Measurements from ENCODE around the gene TYW5. TPM values are rescaled to one million over a fixed set of nuclear protein-coding genes. Genes with fewer than 3 reads are reported as not detected.
A peak's percentile ranks its signal among the peaks of the same experiment; 100 is the strongest.
"Not testable (repeated sequence)": the region's sequence is repeated elsewhere in the genome, so short reads cannot be mapped to it uniquely, and the experiment has no call there.

TYW5 gene
- total and polyA plus RNA-seq, 2 donors = 3.4 to 22.4 TPM

DNA sequence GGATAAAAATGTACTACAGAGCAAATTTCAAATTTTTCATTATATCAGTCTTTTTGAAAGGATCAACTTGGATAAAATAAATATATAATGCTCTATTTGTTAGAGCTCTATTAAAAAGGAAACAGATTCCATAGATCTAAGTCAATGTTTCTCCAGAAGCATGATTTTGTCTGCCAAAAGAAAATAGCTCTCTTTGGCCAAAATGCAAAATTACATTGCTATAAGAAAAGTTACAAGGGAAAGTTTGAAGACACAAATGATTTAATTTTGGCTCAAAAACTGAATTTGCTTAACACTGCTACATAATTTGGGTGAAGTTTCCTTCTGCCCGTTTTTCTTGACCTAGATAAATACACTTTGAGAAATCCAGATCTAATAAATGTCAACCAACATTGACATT is 28.5 kb downstream of the TYW5 start:
- no peak overlapping the region for H3K4me3 ChIP-seq (ENCODE audit: low read depth, low read length)
- WGBS = 39% methylated on average over 1 of the region's 1 CpG
- no peak overlapping the region for H3K27ac ChIP-seq (ENCODE audit: low read depth)
- no peak for DNase-seq (ENCODE audit: extremely low spot score)
- H3K4me1 ChIP-seq (ENCODE audit: insufficient read depth) = no peaks in the 10 kb centered on the region
- H3K36me3 ChIP-seq (ENCODE audit: insufficient read depth) = peaks cover 2% of the 10 kb centered on the region

DNA sequence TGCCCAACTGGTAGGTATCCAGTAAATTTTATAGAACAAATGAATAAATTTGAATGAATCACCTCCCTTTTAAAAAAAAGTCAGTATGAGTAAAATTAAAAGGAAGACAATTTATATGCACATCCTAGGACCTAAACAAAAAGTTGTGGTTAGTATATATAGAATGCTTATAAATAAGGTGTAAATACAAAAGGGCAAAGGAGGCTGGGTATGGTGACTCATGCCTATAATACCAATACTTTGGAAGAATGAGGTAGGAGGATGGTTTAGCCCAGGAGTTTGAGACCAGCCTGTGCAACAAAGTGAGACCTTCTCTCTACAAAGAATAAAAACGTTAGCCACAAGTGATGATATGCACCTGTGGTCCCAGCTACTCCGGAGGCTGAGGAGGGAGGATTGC is 31.4 kb downstream of the TYW5 start:
- DNase-seq (ENCODE audit: extremely low spot score) = no peak
- 74% methylated on average over 2 of the region's 2 CpGs for WGBS
- H3K27ac ChIP-seq (ENCODE audit: low read depth) = no peak overlapping the region
- no peak overlapping the region for H3K4me3 ChIP-seq (ENCODE audit: low read depth, low read length)
- H3K4me1 ChIP-seq (ENCODE audit: insufficient read depth) = no peaks in the 10 kb centered on the region
- peaks cover 2% of the 10 kb centered on the region for H3K36me3 ChIP-seq (ENCODE audit: insufficient read depth)

DNA sequence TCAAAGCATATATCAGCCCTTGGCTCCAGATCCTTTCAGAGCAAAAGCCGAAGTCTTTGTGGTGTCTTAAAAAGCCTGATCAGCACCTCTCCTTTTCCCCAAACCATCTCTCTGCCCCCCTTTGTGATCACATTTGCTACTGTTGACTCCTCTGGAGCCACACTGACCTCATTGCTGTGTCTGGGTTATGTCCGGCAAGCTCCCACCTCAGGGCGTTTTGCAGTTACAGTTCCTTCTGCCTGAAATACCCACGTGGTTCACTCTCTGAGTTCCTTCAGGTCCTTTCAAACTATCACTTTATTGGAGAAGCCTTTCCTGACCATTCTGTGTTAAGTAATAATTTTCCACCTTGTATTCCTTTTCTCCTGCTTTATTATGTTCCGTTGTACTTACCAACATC is 32.4 kb downstream of the TYW5 start:
- peaks cover 2% of the 10 kb centered on the region for H3K36me3 ChIP-seq (ENCODE audit: insufficient read depth)
- no peak for DNase-seq (ENCODE audit: extremely low spot score)
- no peak overlapping the region for H3K27ac ChIP-seq (ENCODE audit: low read depth)
- no peak overlapping the region for H3K4me3 ChIP-seq (ENCODE audit: low read depth, low read length)
- H3K4me1 ChIP-seq (ENCODE audit: insufficient read depth) = no peaks in the 10 kb centered on the region
- WGBS = 61% methylated on average over 5 of the region's 5 CpGs

DNA sequence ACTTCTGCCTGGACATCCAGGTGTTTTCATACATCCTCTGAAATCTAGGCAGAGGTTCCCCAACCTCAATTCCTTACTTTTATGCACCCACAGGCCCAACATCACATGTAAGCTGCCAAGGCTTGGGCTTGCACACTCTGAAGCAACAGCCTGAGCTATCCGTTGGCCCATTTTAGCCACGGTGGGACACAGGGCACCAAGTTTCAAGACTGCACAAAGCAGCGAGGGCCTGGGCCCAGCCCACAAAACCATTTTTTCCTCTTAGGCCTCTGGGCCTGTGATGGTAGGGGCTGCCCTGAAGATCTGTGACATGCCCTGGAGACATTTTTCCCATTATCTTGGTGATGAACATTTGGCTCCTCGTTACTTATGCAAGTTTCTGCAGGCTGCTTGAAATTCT is 38.3 kb downstream of the TYW5 start:
- Histone ChIP-seq H3K27ac (ENCODE audit: low read depth) (no peak overlapping the region), H3K4me1 (ENCODE audit: insufficient read depth) (no peaks in the 10 kb centered on the region), H3K4me3 (ENCODE audit: low read depth, low read length) (no peak overlapping the region), H3K36me3 (ENCODE audit: insufficient read depth) (no peaks in the 10 kb centered on the region)
- DNase-seq (ENCODE audit: extremely low spot score) = no peak
- WGBS = 84% methylated on average over 4 of the region's 4 CpGs

DNA sequence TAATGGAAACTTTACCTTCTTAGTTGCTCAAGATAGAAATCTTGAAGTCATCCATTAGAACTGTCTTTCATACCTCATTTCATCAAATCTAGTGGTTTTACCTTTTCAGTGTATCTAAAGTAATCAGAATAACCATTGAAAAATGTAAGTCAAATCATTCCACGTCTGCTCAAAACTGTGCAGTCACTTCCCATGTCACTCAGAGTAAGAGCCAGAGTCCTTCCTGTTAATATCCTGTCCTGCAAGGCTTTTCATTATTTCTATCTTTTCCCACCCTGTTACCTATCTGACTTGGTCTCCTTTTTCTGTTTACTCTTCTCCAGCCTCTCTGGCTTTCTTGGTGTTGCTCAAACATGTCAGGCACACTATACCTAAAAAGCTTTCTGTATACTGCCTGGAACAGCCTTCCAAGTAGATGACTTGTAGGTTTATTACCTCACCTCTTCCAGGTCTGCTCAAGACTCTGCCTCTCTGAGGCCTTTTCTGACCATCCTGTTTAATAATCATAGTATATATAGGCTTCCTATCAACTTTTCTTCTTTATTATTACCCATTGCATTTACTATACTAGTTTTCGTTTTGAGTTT is 40.8 kb downstream of the TYW5 start:
- 69% methylated on average over 2 of the region's 2 CpGs for WGBS
- Histone ChIP-seq H3K4me3 (ENCODE audit: low read depth, low read length) (no peak overlapping the region), H3K4me1 (ENCODE audit: insufficient read depth) (peaks cover 1% of the 10 kb centered on the region), H3K36me3 (ENCODE audit: insufficient read depth) (no peaks in the 10 kb centered on the region), H3K27ac (ENCODE audit: low read depth) (no peak overlapping the region)
- DNase-seq (ENCODE audit: extremely low spot score) = no peak

DNA sequence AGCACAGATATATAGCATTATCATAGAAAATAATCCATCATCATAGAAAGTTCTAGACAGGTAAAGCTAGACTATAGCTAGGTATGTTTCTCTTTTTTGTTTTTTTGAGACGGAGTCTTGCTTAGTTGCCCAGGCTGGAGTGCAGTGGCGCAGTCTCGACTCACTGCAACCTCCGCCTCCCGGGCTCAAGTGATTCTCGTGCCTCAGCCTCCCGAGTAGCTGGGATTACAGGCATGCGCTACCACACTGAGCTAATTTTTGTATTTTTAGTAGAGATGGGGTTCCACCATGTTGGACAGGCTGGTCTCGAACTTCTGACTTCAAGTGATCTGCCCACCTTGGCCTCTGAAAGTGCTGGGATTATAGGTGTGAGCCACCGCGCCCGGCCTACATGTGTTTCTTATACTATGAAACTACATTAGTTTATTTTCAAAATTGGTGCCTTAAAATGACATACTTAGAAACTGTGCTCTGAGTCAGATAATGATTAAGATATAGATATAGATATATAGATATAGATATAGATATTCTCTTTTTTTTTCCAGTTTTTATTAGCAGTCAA is 42.7 kb downstream of the TYW5 start:
- H3K4me3 ChIP-seq (ENCODE audit: low read depth, low read length) = peak overlapping the region; percentile 78
- not testable (repeated sequence) for DNase-seq (ENCODE audit: extremely low spot score); H3K4me1 ChIP-seq (ENCODE audit: insufficient read depth); H3K36me3 ChIP-seq (ENCODE audit: insufficient read depth); H3K27ac ChIP-seq (ENCODE audit: low read depth)
- 90% methylated on average over 12 of the region's 12 CpGs for WGBS

DNA sequence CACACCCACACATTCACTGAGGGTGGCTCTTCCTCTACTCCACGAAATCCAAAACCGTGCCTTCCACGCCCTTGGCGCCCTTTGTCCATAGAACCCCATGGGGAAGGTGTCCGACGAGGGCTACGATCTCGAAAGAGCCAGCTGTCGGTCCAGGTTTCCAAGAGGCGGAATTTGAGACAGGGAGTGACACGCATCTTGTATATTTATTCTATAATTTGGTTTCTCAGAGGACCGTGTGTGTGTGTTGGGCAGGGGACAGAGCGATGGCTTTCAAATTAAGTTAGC is 43.5 kb downstream of the TYW5 start:
- Histone ChIP-seq H3K36me3 (ENCODE audit: insufficient read depth) (no peaks in the 10 kb centered on the region), H3K4me1 (ENCODE audit: insufficient read depth) (peaks cover 1% of the 10 kb centered on the region), H3K4me3 (ENCODE audit: low read depth, low read length) (peak overlapping the region; percentile 78), H3K27ac (ENCODE audit: low read depth) (peak overlapping the region; percentile 99)
- WGBS = under 1% methylated on average over 13 of the region's 13 CpGs
- no peak for DNase-seq (ENCODE audit: extremely low spot score)

DNA sequence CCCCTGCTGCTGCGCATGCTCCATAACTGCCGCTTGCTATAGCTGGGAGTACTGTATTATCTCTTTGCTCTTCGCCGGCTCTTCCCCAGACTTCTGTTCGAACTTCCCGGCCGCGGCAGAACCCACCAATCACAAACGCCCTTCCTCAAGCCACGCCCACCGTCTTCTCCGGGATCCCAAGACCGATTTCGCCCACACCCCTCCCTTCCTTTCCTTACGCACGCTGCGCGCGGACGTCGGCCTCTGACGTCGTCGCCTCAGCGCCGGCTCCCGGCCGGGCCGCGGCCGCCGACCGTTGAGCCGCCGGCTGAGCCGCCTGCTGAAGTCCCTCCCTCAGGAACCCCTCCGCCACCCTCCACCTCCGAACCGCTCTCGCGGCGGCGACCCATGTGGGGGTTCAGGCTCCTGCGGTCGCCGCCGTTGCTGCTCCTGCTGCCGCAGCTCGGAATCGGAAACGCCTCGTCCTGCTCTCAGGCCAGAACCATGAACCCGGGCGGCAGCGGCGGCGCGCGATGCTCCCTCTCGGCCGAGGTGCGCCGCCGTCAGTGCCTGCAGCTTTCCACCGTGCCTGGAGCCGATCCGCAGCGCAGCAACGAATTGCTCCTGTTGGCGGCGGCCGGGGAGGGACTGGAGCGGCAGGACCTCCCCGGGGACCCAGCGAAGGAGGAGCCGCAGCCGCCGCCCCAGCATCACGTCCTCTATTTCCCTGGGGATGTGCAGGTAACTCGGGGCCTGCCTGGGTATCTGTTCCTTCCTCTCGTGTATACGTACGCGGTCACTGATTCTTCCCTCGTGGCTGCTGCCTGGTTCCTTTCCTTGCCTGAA is 44.0 kb downstream of the TYW5 start, which contains the start of gene C2orf69:
Gene C2orf69 (plus strand): TSS at position 242 of the 825 bp plus-strand sequence. CDS start 146 bp downstream, at position 388.
- Histone ChIP-seq H3K27ac (ENCODE audit: low read depth) (peak within 1 kb of the TSS; percentile 99), H3K4me1 (ENCODE audit: insufficient read depth) (peaks cover 1% of the 10 kb centered on the region), H3K4me3 (ENCODE audit: low read depth, low read length) (peak within 1 kb of the TSS; percentile 78), H3K36me3 (ENCODE audit: insufficient read depth) (no peaks in the 10 kb centered on the region)
- DNase-seq (ENCODE audit: extremely low spot score) = peak; percentile 90
- WGBS = under 1% methylated on average over 85 of the region's 85 CpGs

DNA sequence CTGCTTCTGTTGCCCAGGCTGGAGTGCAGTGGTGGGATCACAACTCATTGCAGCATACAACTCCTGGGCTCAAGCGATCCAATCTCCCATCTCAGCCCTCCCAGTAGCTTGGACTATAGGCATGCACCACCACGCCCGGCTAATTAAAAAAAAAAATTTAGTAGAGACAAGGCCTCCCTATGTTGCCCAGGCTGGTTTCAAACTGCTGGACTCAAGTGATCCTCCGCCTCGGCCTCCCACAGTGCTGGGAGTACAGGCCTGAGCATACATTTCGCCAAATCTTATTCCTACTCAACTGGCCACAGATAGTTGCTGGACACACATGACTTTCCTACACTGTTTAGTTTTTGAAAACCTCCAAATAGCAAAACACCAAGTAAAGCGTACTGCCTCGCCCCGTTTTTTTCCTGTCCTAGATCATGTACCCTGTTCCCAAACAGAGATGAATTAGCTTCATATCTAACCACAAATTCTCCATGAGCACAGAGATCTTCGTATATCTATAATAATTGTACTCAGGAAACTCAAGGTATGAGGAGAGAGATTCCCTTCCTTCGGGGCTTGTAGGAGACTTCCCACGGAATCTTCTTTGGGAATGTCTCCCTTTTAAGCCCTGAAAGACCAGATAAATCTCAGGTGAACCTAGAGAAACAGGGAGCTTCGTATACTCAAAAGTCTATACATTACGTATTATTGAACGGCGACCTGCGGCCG is 44.8 kb downstream of the TYW5 start:
- no peaks in the 10 kb centered on the region for H3K36me3 ChIP-seq (ENCODE audit: insufficient read depth)
- no peak overlapping the region for H3K27ac ChIP-seq (ENCODE audit: low read depth)
- peak overlapping the region; percentile 78 for H3K4me3 ChIP-seq (ENCODE audit: low read depth, low read length)
- WGBS = 35% methylated on average over 18 of the region's 18 CpGs
- peaks cover 1% of the 10 kb centered on the region for H3K4me1 ChIP-seq (ENCODE audit: insufficient read depth)
- no peak for DNase-seq (ENCODE audit: extremely low spot score)

DNA sequence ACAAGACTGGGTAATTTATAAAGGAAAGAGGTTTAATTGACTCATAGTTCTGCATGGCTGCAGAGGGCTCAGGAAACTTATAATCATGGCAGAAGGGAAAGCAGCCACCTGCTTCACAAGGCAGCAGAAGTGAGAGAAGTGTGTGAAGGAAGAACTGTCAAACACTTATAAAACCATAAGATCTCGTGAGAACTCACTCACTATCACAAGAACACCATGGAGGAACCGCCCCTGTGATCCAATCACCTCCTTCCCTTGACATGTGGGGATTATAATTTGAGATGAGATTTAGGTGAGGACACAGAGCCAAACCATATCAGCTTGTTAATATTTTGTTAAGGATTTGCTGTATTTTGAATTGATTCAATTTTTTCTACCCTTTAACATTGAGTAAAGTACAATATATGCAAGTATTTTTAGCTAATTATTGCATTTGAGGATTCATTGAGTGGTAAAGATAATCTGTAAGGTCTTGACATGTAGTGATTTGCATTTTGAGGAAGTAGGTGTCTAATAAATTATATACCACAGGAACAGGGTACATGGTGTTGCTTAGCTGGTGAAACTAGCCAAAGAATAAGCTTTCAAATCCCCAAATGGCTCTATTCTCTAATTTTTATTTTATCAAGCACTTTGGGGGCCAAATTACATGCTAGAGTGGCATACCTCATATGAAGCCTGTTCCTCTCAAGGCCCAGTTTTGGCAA is 48.1 kb downstream of the TYW5 start:
- Histone ChIP-seq H3K36me3 (ENCODE audit: insufficient read depth) (no peaks in the 10 kb centered on the region), H3K4me3 (ENCODE audit: low read depth, low read length) (no peak overlapping the region), H3K4me1 (ENCODE audit: insufficient read depth) (peaks cover 1% of the 10 kb centered on the region), H3K27ac (ENCODE audit: low read depth) (no peak overlapping the region)
- DNase-seq (ENCODE audit: extremely low spot score) = no peak
- WGBS = 57% methylated on average over 2 of the region's 2 CpGs

DNA sequence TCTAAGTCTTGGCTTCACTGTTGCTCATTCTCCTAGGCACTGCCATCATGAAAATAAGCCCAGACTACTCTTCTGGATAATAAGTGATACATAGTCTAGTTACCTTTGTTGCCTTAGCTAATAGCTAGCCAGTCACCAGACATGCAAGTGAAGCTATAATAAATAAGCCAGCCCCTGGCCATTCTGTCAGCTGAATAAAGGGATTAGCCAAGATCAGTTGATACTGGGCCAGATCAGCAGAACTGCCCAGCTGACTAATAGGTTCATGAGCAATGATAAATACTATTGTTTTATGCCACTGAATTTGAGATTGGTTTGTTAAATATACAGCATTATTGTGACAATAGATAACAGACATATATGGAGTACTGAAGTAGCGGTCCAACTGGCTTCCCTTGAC is 52.2 kb downstream of the TYW5 start:
- DNase-seq (ENCODE audit: extremely low spot score) = no peak
- Histone ChIP-seq H3K36me3 (ENCODE audit: insufficient read depth) (no peaks in the 10 kb centered on the region), H3K4me3 (ENCODE audit: low read depth, low read length) (no peak overlapping the region), H3K4me1 (ENCODE audit: insufficient read depth) (no peaks in the 10 kb centered on the region), H3K27ac (ENCODE audit: low read depth) (no peak overlapping the region)
- 93% methylated on average over 1 of the region's 1 CpG for WGBS

DNA sequence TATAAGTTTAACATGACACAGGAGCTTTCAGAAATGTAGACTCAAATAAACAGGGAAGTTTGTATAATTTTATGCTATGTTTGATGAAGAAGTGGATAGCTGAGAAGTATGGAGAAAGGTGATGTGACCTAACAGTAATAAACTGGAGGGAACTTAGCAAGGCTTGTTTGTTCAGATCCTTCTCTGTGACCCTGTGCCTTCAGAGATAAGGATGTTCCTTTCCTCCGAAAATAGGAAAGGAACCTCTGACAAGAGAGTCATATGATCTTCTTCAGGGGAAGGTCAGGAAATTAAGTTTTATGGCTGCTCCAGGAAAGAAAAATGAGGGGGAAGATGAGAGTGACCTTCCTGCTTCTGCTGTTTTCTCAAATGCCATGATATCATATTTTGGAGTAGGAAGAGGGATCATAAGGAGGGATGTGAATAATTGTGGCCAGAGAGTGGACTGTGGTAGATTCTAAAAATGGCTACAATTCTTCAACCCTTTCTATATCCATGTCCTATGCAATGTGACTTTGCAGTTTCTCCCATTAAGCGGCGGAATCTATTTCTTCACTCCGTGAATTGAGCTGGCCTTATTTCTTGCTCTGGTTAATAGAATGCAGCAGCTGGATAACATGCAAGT is 52.7 kb downstream of the TYW5 start:
- Histone ChIP-seq H3K36me3 (ENCODE audit: insufficient read depth) (no peaks in the 10 kb centered on the region), H3K27ac (ENCODE audit: low read depth) (no peak overlapping the region), H3K4me3 (ENCODE audit: low read depth, low read length) (no peak overlapping the region), H3K4me1 (ENCODE audit: insufficient read depth) (no peaks in the 10 kb centered on the region)
- no peak for DNase-seq (ENCODE audit: extremely low spot score)
- WGBS = 79% methylated on average over 4 of the region's 4 CpGs

DNA sequence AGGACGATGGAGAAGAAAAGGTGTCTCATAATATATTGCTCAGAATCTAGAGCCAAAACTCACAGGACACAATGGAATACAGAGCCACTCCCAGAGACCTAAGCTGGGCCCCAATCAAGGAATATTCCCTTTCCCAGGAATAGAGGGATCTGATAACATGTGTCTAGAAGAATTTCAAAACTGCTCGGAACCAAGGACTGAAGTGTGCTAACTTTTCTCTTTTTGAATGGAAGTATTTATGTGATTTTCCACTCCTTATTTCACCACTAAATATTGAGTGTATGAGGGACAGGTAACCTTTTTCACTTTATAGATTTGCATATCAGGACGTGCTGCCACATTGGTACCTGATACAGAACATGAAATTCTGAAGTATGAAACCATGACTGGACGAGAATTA is 53.3 kb downstream of the TYW5 start:
- Histone ChIP-seq H3K36me3 (ENCODE audit: insufficient read depth) (no peaks in the 10 kb centered on the region), H3K27ac (ENCODE audit: low read depth) (no peak overlapping the region), H3K4me3 (ENCODE audit: low read depth, low read length) (no peak overlapping the region), H3K4me1 (ENCODE audit: insufficient read depth) (no peaks in the 10 kb centered on the region)
- no peak for DNase-seq (ENCODE audit: extremely low spot score)
- WGBS = 85% methylated on average over 4 of the region's 4 CpGs

All from urinary bladder (tissue), 4 donors.